Lung (tissue), 12 donors: ENCODE data around the gene FAM222B. TPM values are rescaled to one million over a fixed set of nuclear protein-coding genes. Genes with fewer than 3 reads are reported as not detected.
"Not testable (repeated sequence)": the region's sequence is repeated elsewhere in the genome, so short reads cannot be mapped to it uniquely, and the experiment has no call there.

ENCODE experiments used
- ATAC-seq: fragments of 200-7000 bp; cut with Tn5 transposase; one replicate; pipeline ENCODE4 v1.9.1; 2020; ENCODE audit warnings: moderate number of reproducible peaks; ENCODE audit not compliant: insufficient read depth, low FRiP score
- DNase-seq, 3 donors: peaks; one replicate each; pipeline ENCODE4 v3.0.0-alpha.2; 2013 to 2017
- H3K27ac ChIP-seq, 2 donors: one replicate each; pipeline ENCODE4 v1.5.1; 2013; ENCODE audit warnings: mild to moderate bottlenecking in 2 of 2, moderate library complexity in 2 of 2, control low read depth in 1 of 2, inconsistent platforms in 1 of 2, low read depth in 1 of 2, low read length in 1 of 2
- H3K27me3 ChIP-seq, 3 donors: one replicate each; pipeline ENCODE4 v1.5.1; 2013; ENCODE audit warnings: low read length in 2 of 3; ENCODE audit not compliant: control insufficient read depth in 3 of 3, insufficient read depth in 3 of 3
- H3K36me3 ChIP-seq, 4 donors: one replicate each; pipeline ENCODE4 v1.5.1; 2013; ENCODE audit warnings: low read length in 4 of 4, mild to moderate bottlenecking in 1 of 4, moderate library complexity in 1 of 4; ENCODE audit not compliant: control insufficient read depth in 4 of 4, insufficient read depth in 4 of 4
- H3K4me1 ChIP-seq, 5 donors: one replicate each; pipeline ENCODE4 v1.5.1; 2013; ENCODE audit warnings: low read length in 5 of 5, mild to moderate bottlenecking in 2 of 5, moderate library complexity in 1 of 5; ENCODE audit not compliant: control insufficient read depth in 5 of 5, insufficient read depth in 5 of 5
- H3K4me3 ChIP-seq: one replicate; pipeline ENCODE4 v1.5.1; 2013; ENCODE audit warnings: mild to moderate bottlenecking, control low read depth, moderate library complexity
- H3K9ac ChIP-seq, 2 donors: one replicate each; pipeline ENCODE4 v1.5.1; 2013; ENCODE audit warnings: low read length in 2 of 2, control low read depth in 1 of 2; ENCODE audit not compliant: insufficient read depth in 1 of 2
- H3K9me3 ChIP-seq, 4 donors: one replicate each; pipeline ENCODE4 v1.5.1; 2013; ENCODE audit warnings: low read length in 3 of 4, mild to moderate bottlenecking in 1 of 4, moderate library complexity in 1 of 4; ENCODE audit not compliant: control insufficient read depth in 4 of 4, insufficient read depth in 3 of 4
- WGBS, 2 donors: extraction: QIAGEN DNeasy Blood & Tissue Kit; methylation state at CpG; one replicate each; pipeline ENCODE4 v1.1.7; 2013; 5-methylcytosine and 5-hydroxymethylcytosine counted together
- polyA plus RNA-seq, 2 donors: library from polyadenylated mRNA; stranded (reverse); fragments of 200-250 nt; gene quantifications; one replicate each; pipeline ENCODE4 v1.2.1, GENCODE V29; 2013
- total RNA-seq, 2 donors: library from RNA; depleted of rRNA in 1 of 2; stranded (reverse); fragments of >200 nt in 1 of 2; gene quantifications; one replicate each; pipeline ENCODE4 v1.2.1, GENCODE V29; 2014 to 2021
- TF ChIP-seq, protein P1 (sequence below): IDR thresholded peaks from 2 replicates; pipeline ENCODE4 v1.5.1; 2012; ENCODE audit warnings: mild to moderate bottlenecking; ENCODE audit errors: control extremely low read depth, extremely low read depth
- donor health status: control.
- donor health status: control.
- donor health status: Bipolar disorder and iron deficiency.
- donor health status: healthy.
- donor health status: DM: yes; HTN: yes; CAD: no.

Gene FAM222B
- total and polyA plus RNA-seq, 4 donors = 8.3 to 17.7 (median 9.2) TPM

DNA sequence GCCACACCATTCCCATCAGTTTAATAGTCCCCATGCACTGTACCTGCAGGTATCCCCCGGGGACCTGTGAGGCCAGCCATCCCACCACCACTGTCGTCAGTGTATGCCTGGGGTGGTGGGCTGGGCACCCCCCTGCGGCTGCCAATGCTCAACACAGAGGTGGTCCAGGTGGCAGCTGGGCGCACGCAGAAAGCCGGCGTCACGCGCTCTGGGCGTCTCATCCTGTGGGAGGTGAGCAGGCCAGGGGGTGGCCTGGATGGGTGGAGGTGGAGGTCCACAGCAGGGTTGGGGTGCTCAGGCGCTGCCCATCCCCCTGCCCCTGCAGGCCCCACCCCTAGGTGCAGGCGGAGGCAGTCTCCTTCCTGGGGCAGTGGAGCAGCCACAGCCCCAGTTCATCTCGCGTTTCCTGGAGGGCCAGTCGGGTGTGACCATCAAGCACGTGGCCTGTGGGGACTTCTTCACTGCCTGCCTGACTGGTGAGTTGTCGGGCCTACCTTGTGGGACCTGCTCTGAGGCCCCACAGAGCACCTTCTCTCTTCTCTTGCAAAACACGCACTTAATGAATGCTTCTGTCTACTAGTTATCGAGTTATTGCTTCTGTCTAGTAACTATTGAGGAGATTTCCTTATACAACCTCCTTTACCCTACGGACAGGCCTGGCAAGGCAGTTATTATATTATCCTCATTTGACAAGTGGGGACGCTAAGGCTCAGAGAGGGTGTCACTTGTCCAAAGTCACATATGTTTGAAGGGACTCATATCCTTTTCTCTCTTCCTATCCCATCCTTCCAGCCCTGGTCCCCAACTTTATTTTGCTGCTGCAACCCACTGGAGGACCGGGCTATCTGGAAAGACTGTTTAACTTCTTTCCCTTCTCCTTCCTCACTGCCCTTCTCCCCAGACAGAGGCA lies 104.6 kb downstream of the FAM222B start:
- 88 to 89% methylated on average over 22 of the region's 22 CpGs for WGBS, 2 donors
- ATAC-seq = no peak

DNA sequence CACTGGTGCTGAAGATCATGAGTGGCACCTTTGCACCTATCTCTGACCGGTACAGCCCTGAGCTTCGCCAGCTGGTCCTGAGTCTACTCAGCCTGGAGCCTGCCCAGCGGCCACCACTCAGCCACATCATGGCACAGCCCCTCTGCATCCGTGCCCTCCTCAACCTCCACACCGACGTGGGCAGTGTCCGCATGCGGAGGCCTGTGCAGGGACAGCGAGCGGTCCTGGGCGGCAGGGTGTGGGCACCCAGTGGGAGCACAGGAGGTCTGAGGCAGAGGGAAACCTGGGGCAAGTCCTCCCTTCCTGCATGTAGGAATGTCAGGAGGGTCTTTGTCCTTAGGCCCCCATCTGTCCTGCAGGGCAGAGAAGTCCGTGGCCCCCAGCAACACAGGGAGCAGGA lies 105.3 kb downstream of the FAM222B start:
- H3K9me3 ChIP-seq = no peaks in the 10 kb centered on the region
- H3K9ac ChIP-seq = no peak overlapping the region
- no peaks in the 10 kb centered on the region for H3K27me3 ChIP-seq
- WGBS, 2 donors = 96% methylated on average over 12 of the region's 12 CpGs
- peaks cover 0 to 7% (median 0%) of the 10 kb centered on the region in 4 donors for H3K36me3 ChIP-seq
- TF ChIP-seq, protein P1, sequence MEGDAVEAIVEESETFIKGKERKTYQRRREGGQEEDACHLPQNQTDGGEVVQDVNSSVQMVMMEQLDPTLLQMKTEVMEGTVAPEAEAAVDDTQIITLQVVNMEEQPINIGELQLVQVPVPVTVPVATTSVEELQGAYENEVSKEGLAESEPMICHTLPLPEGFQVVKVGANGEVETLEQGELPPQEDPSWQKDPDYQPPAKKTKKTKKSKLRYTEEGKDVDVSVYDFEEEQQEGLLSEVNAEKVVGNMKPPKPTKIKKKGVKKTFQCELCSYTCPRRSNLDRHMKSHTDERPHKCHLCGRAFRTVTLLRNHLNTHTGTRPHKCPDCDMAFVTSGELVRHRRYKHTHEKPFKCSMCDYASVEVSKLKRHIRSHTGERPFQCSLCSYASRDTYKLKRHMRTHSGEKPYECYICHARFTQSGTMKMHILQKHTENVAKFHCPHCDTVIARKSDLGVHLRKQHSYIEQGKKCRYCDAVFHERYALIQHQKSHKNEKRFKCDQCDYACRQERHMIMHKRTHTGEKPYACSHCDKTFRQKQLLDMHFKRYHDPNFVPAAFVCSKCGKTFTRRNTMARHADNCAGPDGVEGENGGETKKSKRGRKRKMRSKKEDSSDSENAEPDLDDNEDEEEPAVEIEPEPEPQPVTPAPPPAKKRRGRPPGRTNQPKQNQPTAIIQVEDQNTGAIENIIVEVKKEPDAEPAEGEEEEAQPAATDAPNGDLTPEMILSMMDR = no peak
- no peak overlapping the region for H3K27ac ChIP-seq
- ATAC-seq (no peak), DNase-seq (no peak)
- H3K4me1 ChIP-seq = no peaks in the 10 kb centered on the region
- H3K4me3 ChIP-seq = no peak overlapping the region

More for the DNA sequence above, 104.6 kb downstream of the FAM222B start:
- H3K4me3 ChIP-seq = no peak overlapping the region
- H3K4me1 ChIP-seq = peaks cover 0 to 6% (median 0%) of the 10 kb centered on the region in 5 donors
- TF ChIP-seq, protein P1 = no peak
- no peak for DNase-seq
- peaks cover 0 to 7% (median 0%) of the 10 kb centered on the region in 4 donors for H3K36me3 ChIP-seq
- H3K27ac ChIP-seq = no peak overlapping the region
- no peaks in the 10 kb centered on the region for H3K27me3 ChIP-seq
- no peak overlapping the region for H3K9ac ChIP-seq
- no peaks in the 10 kb centered on the region for H3K9me3 ChIP-seq

DNA sequence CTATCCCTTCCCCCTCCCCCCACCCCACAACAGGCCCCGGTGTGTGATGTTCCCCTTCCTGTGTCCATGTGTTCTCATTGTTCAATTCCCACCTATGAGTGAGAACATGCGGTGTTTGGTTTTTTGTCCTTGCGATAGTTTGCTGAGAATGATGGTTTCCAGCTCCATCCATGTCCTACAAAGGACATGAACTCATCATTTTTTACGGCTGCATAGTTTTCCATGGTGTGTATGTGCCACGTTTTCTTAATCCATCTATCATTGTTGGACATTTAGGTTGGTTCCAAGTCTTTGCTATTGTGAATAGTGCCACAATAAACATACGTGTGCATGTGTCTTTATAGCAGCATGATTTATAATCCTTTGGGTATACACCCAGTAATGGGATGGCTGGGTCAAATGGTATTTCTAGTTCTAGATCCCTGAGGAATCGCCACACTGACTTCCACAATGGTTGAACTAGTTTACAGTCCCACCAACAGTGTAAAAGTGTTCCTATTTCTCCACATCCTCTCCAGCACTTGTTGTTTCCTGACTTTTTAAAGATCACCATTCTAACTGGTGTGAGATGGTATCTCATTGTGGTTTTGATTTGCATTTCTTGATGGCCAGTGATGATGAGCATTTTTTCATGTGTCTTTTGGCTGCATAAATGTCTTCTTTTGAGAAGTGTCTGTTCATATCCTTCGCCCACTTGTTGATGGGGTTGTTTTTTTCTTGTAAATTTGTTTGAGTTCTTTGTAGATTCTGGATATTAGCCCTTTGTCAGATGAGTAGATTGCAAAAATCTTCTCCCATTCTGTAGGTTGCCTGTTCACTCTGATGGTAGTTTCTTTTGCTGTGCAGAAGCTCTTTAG lies 106.4 kb downstream of the FAM222B start:
- not testable (repeated sequence) for DNase-seq, H3K4me3 ChIP-seq, H3K27ac ChIP-seq, H3K9ac ChIP-seq, H3K9me3 ChIP-seq, H3K36me3 ChIP-seq, H3K4me1 ChIP-seq, ATAC-seq, H3K27me3 ChIP-seq
- 90 to 93% methylated on average over 5 of the region's 8 CpGs for WGBS, 2 donors

DNA sequence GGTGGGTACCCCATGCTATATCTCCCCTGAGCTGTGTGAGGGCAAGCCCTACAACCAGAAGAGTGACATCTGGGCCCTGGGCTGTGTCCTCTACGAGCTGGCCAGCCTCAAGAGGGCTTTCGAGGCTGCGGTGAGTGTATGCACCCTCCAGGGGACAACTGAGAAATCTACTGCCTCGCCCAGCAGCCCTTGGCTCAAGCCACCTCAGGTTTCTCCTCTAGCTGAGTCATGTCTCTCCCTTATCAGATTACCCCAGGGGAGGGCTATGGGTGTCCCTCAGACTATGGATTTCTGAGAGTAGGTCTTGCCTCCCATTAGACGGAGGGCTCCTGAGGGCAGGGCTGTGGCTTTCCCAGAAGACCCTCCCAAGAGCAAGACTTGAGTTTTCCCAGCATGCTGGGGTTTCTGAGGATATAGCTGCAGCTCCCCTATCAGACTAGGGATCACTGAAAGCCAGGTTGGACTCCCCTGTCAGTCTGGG lies 107.3 kb downstream of the FAM222B start:
- 72 to 87% methylated on average over 5 of the region's 5 CpGs for WGBS, 2 donors
- no peaks in the 10 kb centered on the region for H3K9me3 ChIP-seq
- no peaks in the 10 kb centered on the region for H3K4me1 ChIP-seq
- ATAC-seq (no peak), DNase-seq (no peak)
- TF ChIP-seq, protein P1 = no peak
- no peak overlapping the region for H3K4me3 ChIP-seq
- no peaks in the 10 kb centered on the region for H3K27me3 ChIP-seq
- peaks cover 0 to 7% (median 0%) of the 10 kb centered on the region in 4 donors for H3K36me3 ChIP-seq
- no peak overlapping the region for H3K9ac ChIP-seq
- no peak overlapping the region for H3K27ac ChIP-seq
